Suprapubic skin (tissue), 4 donors: ENCODE results near the gene DENND2A. TPM values are rescaled to one million over a fixed set of nuclear protein-coding genes. Genes with fewer than 3 reads are reported as not detected.

Source experiments
- DNase-seq, 2 donors: peaks; one replicate each; pipeline ENCODE4 v3.0.0-alpha.2; 2019; ENCODE audit warnings: low spot score in 2 of 2
- H3K27ac ChIP-seq: fragments of 200-600 bp; sonication (generic); one replicate; pipeline ENCODE4 v1.5.1; 2019
- H3K27me3 ChIP-seq: fragments of 200-600 bp; sonication (generic); one replicate; pipeline ENCODE4 v1.5.1; 2019
- H3K36me3 ChIP-seq: fragments of 200-600 bp; sonication (generic); one replicate; pipeline ENCODE4 v1.5.1; 2019
- H3K4me1 ChIP-seq: fragments of 200-600 bp; sonication (generic); one replicate; pipeline ENCODE4 v1.5.1; 2019
- H3K4me3 ChIP-seq: fragments of 200-600 bp; sonication (generic); one replicate; pipeline ENCODE4 v1.5.1; 2019; ENCODE audit warnings: mild to moderate bottlenecking
- H3K9me3 ChIP-seq: fragments of 200-600 bp; sonication (generic); one replicate; pipeline ENCODE4 v1.5.1; 2019
- CTCF ChIP-seq, 2 donors: fragments of 200-600 bp in 1 of 2; fragments of 450-650 bp in 1 of 2; sonication (generic) in 1 of 2; IDR thresholded peaks; one replicate each; pipeline ENCODE4 v1.5.1; 2016 to 2019; ENCODE audit warnings: antibody characterized with exemption in 2 of 2, mild to moderate bottlenecking in 1 of 2, moderate library complexity in 1 of 2
- EP300 ChIP-seq: sonication (generic); formaldehyde crosslinking; IDR thresholded peaks from one replicate; pipeline ENCODE4 v1.6.1; 2017; ENCODE audit warnings: antibody characterized with exemption
- POLR2A ChIP-seq, 2 donors: fragments of 450-650 bp; IDR thresholded peaks; one replicate each; pipeline ENCODE4 v1.6.1; 2017; ENCODE audit warnings: antibody characterized with exemption in 2 of 2, mild to moderate bottlenecking in 2 of 2, moderate library complexity in 2 of 2
- POLR2AphosphoS5 ChIP-seq, 3 donors: sonication (generic); formaldehyde crosslinking; IDR thresholded peaks; one replicate each; pipeline ENCODE4 v1.6.1; 2017; ENCODE audit warnings: antibody characterized with exemption in 3 of 3
- WGBS: methylation state at CpG from one replicate; pipeline ENCODE4 v1.1.5; 2018; 5-methylcytosine and 5-hydroxymethylcytosine counted together
- total RNA-seq, 4 donors: library from RNA; depleted of rRNA; stranded (reverse); fragments of >200 nt; gene quantifications; one replicate each; pipeline ENCODE4 v1.1.0, GENCODE V29; 2016

The DENND2A gene
- total RNA-seq, 4 donors from 2014 or later = 0.99 to 5.1 (median 2.2) TPM

- Histone ChIP-seq H3K36me3 (no peaks in the 10 kb centered on the region), H3K27ac (no peak overlapping the region), H3K9me3 (no peaks in the 10 kb centered on the region), H3K27me3 (no peaks in the 10 kb centered on the region), H3K4me1 (no peaks in the 10 kb centered on the region), H3K4me3 (no peak overlapping the region)
- no peak for DNase-seq
- TF ChIP-seq POLR2A (IDR thresholded peaks at IDR 0.05) (no peak), CTCF (IDR thresholded peaks at IDR 0.05) (no peak), EP300 (no peak), POLR2AphosphoS5 (IDR thresholded peaks at IDR 0.05) (no peak)
- WGBS = 69% methylated on average over 1 of the region's 1 CpG
Measured at GRCh38 chr7:140619176-140619575, 21.4 kb downstream of the DENND2A start.

GRCh38 chr7:140618306-140618705 is 22.3 kb downstream of the DENND2A start:
- Histone ChIP-seq H3K36me3 (no peaks in the 10 kb centered on the region), H3K4me1 (no peaks in the 10 kb centered on the region), H3K27me3 (no peaks in the 10 kb centered on the region), H3K4me3 (no peak overlapping the region), H3K9me3 (no peaks in the 10 kb centered on the region), H3K27ac (no peak overlapping the region)
- WGBS = 87% methylated on average over 5 of the region's 5 CpGs
- DNase-seq = no peak
- no peak for TF ChIP-seq POLR2A (IDR thresholded peaks at IDR 0.05)
- TF ChIP-seq CTCF (IDR thresholded peaks at IDR 0.05) = no peak
- no peak for TF ChIP-seq POLR2AphosphoS5 (IDR thresholded peaks at IDR 0.05)
- no peak for TF ChIP-seq EP300

DNA sequence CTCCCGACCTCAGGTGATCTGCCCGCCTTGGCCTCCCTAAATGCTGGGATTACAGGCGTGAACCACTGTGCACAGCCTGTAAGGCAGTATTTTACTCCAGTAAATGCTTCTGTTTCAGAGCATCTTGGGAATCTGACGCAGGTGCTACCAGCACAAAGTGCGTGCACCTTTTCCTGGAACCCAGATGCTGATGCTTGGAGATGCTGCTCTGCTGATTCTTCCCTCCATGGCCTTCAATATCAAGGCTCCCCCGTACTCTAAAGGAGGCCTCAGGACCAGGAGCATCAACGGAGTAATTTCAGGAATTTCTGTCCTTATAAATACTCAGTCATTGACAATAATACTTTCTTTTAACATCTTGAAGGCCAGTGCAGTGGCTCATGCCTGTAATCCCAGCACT is 23.5 kb downstream of the DENND2A start:
- Histone ChIP-seq H3K4me1 (no peaks in the 10 kb centered on the region), H3K9me3 (no peaks in the 10 kb centered on the region), H3K4me3 (no peak overlapping the region), H3K27me3 (no peaks in the 10 kb centered on the region), H3K36me3 (no peaks in the 10 kb centered on the region), H3K27ac (no peak overlapping the region)
- DNase-seq = no peak
- WGBS = 94% methylated on average over 7 of the region's 7 CpGs
- TF ChIP-seq EP300 (no peak), POLR2A (IDR thresholded peaks at IDR 0.05) (no peak), POLR2AphosphoS5 (IDR thresholded peaks at IDR 0.05) (no peak), CTCF (IDR thresholded peaks at IDR 0.05) (no peak)

GRCh38 chr7:140616328-140616727 is 24.3 kb downstream of the DENND2A start:
- no peak for TF ChIP-seq EP300
- TF ChIP-seq POLR2A (IDR thresholded peaks at IDR 0.05) = no peak
- TF ChIP-seq POLR2AphosphoS5 (IDR thresholded peaks at IDR 0.05) = no peak
- no peak for TF ChIP-seq CTCF (IDR thresholded peaks at IDR 0.05)
- Histone ChIP-seq H3K27me3 (no peaks in the 10 kb centered on the region), H3K9me3 (no peaks in the 10 kb centered on the region), H3K36me3 (no peaks in the 10 kb centered on the region), H3K4me3 (no peak overlapping the region), H3K27ac (no peak overlapping the region), H3K4me1 (no peaks in the 10 kb centered on the region)
- 96% methylated on average over 4 of the region's 4 CpGs for WGBS
- no peak for DNase-seq

GRCh38 chr7:140611641-140612040 is 29.0 kb downstream of the DENND2A start:
- H3K27me3 ChIP-seq = no peaks in the 10 kb centered on the region
- no peak for DNase-seq
- WGBS = 86% methylated on average over 8 of the region's 8 CpGs
- H3K4me1 ChIP-seq = no peaks in the 10 kb centered on the region
- H3K36me3 ChIP-seq = no peaks in the 10 kb centered on the region
- H3K27ac ChIP-seq = no peak overlapping the region
- H3K4me3 ChIP-seq = no peak overlapping the region
- H3K9me3 ChIP-seq = no peaks in the 10 kb centered on the region
- TF ChIP-seq EP300 (no peak), CTCF (IDR thresholded peaks at IDR 0.05) (no peak), POLR2A (IDR thresholded peaks at IDR 0.05) (no peak), POLR2AphosphoS5 (IDR thresholded peaks at IDR 0.05) (no peak)
